K562 (cell line): ENCODE results near the gene RNF31. TPM values are rescaled to one million over a fixed set of nuclear protein-coding genes. Genes with fewer than 3 reads are reported as not detected.

Experiments used
- BRCA1 ChIP-seq, 2 experiments: fragments of 450-650 bp in 1 of 2; sonication (generic) in 1 of 2; formaldehyde crosslinking in 1 of 2; IDR thresholded peaks; 2 replicates each; pipeline versions ENCODE4 v1.5.0 to v1.6.1; 2017 to 2020; ENCODE audit warnings: mild to moderate bottlenecking in 1 of 2, missing genetic modification reagents in 1 of 2
- CC2D1A ChIP-seq: fragments of 450-650 bp; IDR thresholded peaks from 2 replicates; pipeline ENCODE4 v1.6.1; 2017; ENCODE audit warnings: mild to moderate bottlenecking
- CEBPG ChIP-seq, 3 experiments: fragments of 200-800 bp in 1 of 3; sonication (Bioruptor generic) in 1 of 3; sonication (generic) in 1 of 3; formaldehyde crosslinking in 1 of 3; IDR thresholded peaks in 2 of 3; conservative IDR thresholded peaks in 1 of 3; 2 replicates each; pipeline versions ENCODE4 v1.6.1 to v1.8.0; 2016 to 2022; ENCODE audit warnings: missing compliant biosample characterization in 2 of 3, missing genetic modification characterization in 2 of 3, mild to moderate bottlenecking in 1 of 3, missing genetic modification reagents in 1 of 3
- EHMT2 ChIP-seq: fragments of 450-650 bp; IDR thresholded peaks from 2 replicates; pipeline ENCODE4 v1.6.1; 2018; ENCODE audit warnings: antibody characterized with exemption
- GATAD2B ChIP-seq: fragments of 450-650 bp; IDR thresholded peaks from 2 replicates; pipeline ENCODE4 v1.6.1; 2017; ENCODE audit warnings: mild to moderate bottlenecking, borderline replicate concordance
- KDM1A ChIP-seq, 2 experiments: fragments of 450-650 bp; IDR thresholded peaks; 2 replicates each; pipeline ENCODE4 v1.6.1; 2016; ENCODE audit warnings: mild to moderate bottlenecking in 2 of 2
- KLF13 ChIP-seq: fragments of 450-650 bp; IDR thresholded peaks from 2 replicates; pipeline ENCODE4 v1.6.1; 2016; ENCODE audit warnings: missing genetic modification characterization, low read depth, mild to moderate bottlenecking, missing compliant biosample characterization, moderate library complexity, borderline replicate concordance
- NCOA6 ChIP-seq: fragments of 450-650 bp; IDR thresholded peaks from 2 replicates; pipeline ENCODE4 v1.6.1; 2017; ENCODE audit warnings: mild to moderate bottlenecking
- NEUROD1 ChIP-seq: fragments of 150-350 bp; IDR thresholded peaks from 2 replicates; pipeline ENCODE4 v1.6.1; 2014; ENCODE audit warnings: borderline replicate concordance, low read length, low read depth; ENCODE audit not compliant: partially characterized antibody
- RREB1 ChIP-seq: fragments of 250-450 bp; sonication (Bioruptor Pico); IDR thresholded peaks from 2 replicates; pipeline ENCODE4 v1.4.0; 2020
- SAFB ChIP-seq: fragments of 200-400 bp; formaldehyde crosslinking; IDR thresholded peaks from 2 replicates; pipeline ENCODE4 v1.6.1; 2017; ENCODE audit warnings: low read depth, low read length, borderline replicate concordance
- SETDB1 ChIP-seq: IDR thresholded peaks from one replicate; pipeline ENCODE4 v1.6.1; 2012; ENCODE audit warnings: low read length, control low read depth, inconsistent platforms
- XRCC4 ChIP-seq: IDR thresholded peaks from one replicate; pipeline ENCODE4 v1.6.1; 2011; ENCODE audit not compliant: insufficient read depth, insufficient read length; ENCODE audit errors: extremely low read depth
- YBX1 ChIP-seq: fragments of 450-650 bp; IDR thresholded peaks from 2 replicates; pipeline ENCODE4 v1.7.1; 2016; ENCODE audit warnings: mild to moderate bottlenecking
- ZNF23 ChIP-seq: fragments of 250-450 bp; sonication (Bioruptor Pico); IDR thresholded peaks from 2 replicates; pipeline ENCODE4 v1.4.0; 2020; ENCODE audit warnings: mild to moderate bottlenecking
- ZNF263 ChIP-seq: sonication (generic); formaldehyde crosslinking; IDR thresholded peaks from 2 replicates; pipeline ENCODE4 v1.8.0; 2022; ENCODE audit warnings: mild to moderate bottlenecking, missing genetic modification reagents, borderline replicate concordance
- ZNF347 ChIP-seq: fragments of 450-650 bp; formaldehyde crosslinking; IDR thresholded peaks from 2 replicates; pipeline ENCODE4 v1.4.0; 2020; ENCODE audit warnings: low read depth, mild to moderate bottlenecking, moderate library complexity
- ZNF445 ChIP-seq: fragments of 250-450 bp; sonication (Bioruptor Pico); IDR thresholded peaks from 2 replicates; pipeline ENCODE4 v1.4.0; 2020; ENCODE audit warnings: low read depth, mild to moderate bottlenecking, moderate library complexity
- ZNF551 ChIP-seq: fragments of 250-450 bp; sonication (Bioruptor Pico); IDR thresholded peaks from 2 replicates; pipeline ENCODE4 v1.5.0; 2021; ENCODE audit warnings: mild to moderate bottlenecking, moderate library complexity
- ZNF75A ChIP-seq: fragments of 450-650 bp; formaldehyde crosslinking; IDR thresholded peaks from 2 replicates; pipeline ENCODE4 v1.4.0; 2020; ENCODE audit warnings: mild to moderate bottlenecking
- polyA plus RNA-seq, 8 experiments: library from polyadenylated mRNA; depleted of rRNA in 4 of 8; stranded (reverse) in 5 of 8; unstranded in 3 of 8; fragments of >200 nt; fragmentation: Nextera tagmentation in 2 of 8; fragmentation: Illumina TruSeq in 1 of 8; extraction: Ambion mirVana in 2 of 8; extraction: Trizol in 1 of 8; gene quantifications; 2 replicates each; pipeline versions ENCODE4 v1.2.1 to v1.2.3, GENCODE V29; 2011 to 2014; ENCODE audit warnings: inconsistent platforms in 1 of 8, missing spikeins in 1 of 8
- total RNA-seq, 7 experiments: library from RNA; depleted of rRNA in 6 of 7; stranded (reverse); fragments of >200 nt in 6 of 7; fragmentation: Illumina TruSeq in 2 of 7; extraction: Trizol in 2 of 7; gene quantifications; 2 replicates each; pipeline versions ENCODE4 v1.2.1 to v1.2.3, GENCODE V29; 2011 to 2021; ENCODE audit warnings: low replicate concordance in 1 of 7
- TF ChIP-seq, protein P1 (sequence below): IDR thresholded peaks from 2 replicates; pipeline ENCODE4 v1.6.1; 2012; ENCODE audit warnings: low read depth, low read length, improper control_type of control experiment, borderline replicate concordance

RNF31 gene
- total and polyA plus RNA-seq, 9 of the 15 experiments (the other 6 are each of a cell fraction or from before 2014, with no cell fraction given) = 3.1 to 47.6 (median 19.1) TPM

DNA sequence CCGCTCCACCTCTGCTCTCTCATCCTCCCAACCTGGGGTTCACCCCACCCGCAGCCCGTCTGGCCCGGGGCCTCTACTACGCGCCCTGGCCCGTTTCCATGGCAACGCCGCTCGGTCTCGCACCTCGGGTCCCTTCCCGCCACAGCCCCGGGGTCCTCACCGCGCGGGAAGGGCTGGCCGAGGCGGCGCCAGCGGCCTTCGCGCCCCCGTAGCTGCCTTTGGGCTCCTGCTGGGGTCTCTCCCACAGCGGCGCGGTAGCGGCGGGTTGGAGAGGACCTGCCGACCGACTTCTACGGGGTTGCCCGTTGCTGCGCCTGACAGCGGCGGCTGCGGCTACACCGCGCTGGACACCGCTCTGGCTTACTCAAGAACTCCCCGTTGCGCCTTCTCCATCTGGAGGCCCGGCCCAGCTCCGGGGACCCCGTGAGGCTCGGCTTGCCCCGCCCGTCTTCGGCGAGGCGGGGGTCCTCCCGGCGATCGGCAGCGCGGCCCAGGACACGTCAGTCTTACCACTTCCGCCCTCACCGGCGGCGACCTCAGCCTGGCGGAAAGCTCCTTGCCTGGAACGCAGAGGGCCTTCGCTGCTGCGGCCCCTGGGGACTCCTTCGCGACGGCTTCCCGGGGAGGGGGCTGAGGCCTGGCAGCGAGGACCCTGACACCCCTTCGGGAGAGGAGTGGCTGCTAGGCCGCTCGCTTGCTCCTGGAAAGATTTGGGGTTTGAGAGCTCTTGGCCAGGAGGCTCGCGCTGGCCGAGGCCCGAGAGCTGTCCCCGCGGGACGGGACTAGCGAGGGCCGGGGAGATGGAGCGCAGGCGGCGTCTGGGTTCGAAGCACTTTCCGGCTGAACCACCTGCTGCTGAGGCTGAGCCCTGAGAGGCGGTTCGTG lies 48.1 kb downstream of the RNF31 start, which contains the start of gene TM9SF1 (continued):
- no peak for TF ChIP-seq SAFB
- peak; percentile 66; the same call in 1 of the 2 replicates for TF ChIP-seq ZNF263 (CRISPR knock-in tag)
- TF ChIP-seq RREB1 (CRISPR knock-in tag) = no peak
- no peak for TF ChIP-seq GATAD2B
- TF ChIP-seq KLF13 (tag) = no peak
- no peak for TF ChIP-seq KDM1A (IDR thresholded peaks at IDR 0.05)
- no peak for TF ChIP-seq ZNF347 (CRISPR knock-in tag)
- TF ChIP-seq NEUROD1 = peak; percentile 6
- TF ChIP-seq ZNF23 (CRISPR knock-in tag) = no peak
- TF ChIP-seq EHMT2 = no peak
- TF ChIP-seq NCOA6 = peak; percentile 35; the same call in 1 of the 2 replicates
- no peak for TF ChIP-seq YBX1
- TF ChIP-seq, protein P1, sequence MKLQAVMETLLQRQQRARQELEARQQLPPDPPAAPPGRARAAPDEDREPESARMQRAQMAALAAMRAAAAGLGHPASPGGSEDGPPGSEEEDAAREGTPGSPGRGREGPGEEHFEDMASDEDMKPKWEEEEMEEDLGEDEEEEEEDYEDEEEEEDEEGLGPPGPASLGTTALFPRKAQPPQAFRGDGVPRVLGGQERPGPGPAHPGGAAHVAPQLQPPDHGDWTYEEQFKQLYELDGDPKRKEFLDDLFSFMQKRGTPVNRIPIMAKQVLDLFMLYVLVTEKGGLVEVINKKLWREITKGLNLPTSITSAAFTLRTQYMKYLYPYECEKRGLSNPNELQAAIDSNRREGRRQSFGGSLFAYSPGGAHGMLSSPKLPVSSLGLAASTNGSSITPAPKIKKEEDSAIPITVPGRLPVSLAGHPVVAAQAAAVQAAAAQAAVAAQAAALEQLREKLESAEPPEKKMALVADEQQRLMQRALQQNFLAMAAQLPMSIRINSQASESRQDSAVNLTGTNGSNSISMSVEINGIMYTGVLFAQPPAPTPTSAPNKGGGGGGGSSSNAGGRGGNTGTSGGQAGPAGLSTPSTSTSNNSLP = no peak
- TF ChIP-seq SETDB1 = no peak
- TF ChIP-seq CC2D1A = no peak
- no peak; the same call in 1 of the 2 replicates for TF ChIP-seq CEBPG (CRISPR knock-in tag; IDR thresholded peaks at IDR 0.05)
- TF ChIP-seq CEBPG (tag; conservative IDR thresholded peaks at IDR 0.05 in 1 of 2, IDR thresholded peaks at IDR 0.05 in 1 of 2) = no peak
- TF ChIP-seq XRCC4 = no peak
- no peak for TF ChIP-seq ZNF551
- no peak for TF ChIP-seq ZNF445 (CRISPR knock-in tag)
- TF ChIP-seq ZNF75A (CRISPR knock-in tag) = no peak
- TF ChIP-seq BRCA1 (IDR thresholded peaks at IDR 0.05) = no peak
- no peak for TF ChIP-seq BRCA1 (CRISPR knock-in tag; IDR thresholded peaks at IDR 0.05)
